NCI-H2029 (cell line): Measurements from ENCODE around the gene ARID5A.

Experiments used
- DNase-seq: peaks from one replicate; lab custom pipeline; 2025; lab: John Stamatoyannopoulos, UW

Gene ARID5A

GRCh38 chr2:96506907-96507240 is 29.7 kb upstream of the ARID5A start:
- DNase-seq = no peak

- DNase-seq = peak; percentile 51
Observed at GRCh38 chr2:96507957-96508520, 28.5 kb upstream of the ARID5A start.

GRCh38 chr2:96508521-96509113 is 27.9 kb upstream of the ARID5A start:
- DNase-seq = no peak

GRCh38 chr2:96509114-96509846 is 27.3 kb upstream of the ARID5A start:
- DNase-seq = peak; percentile 71

- DNase-seq = no peak
Observed at GRCh38 chr2:96509847-96510230, 26.7 kb upstream of the ARID5A start.

- DNase-seq = no peak
Observed at GRCh38 chr2:96510931-96511595, 25.5 kb upstream of the ARID5A start.

- DNase-seq = no peak
Observed at GRCh38 chr2:96511851-96512250, 24.7 kb upstream of the ARID5A start.

- DNase-seq = no peak
Observed at GRCh38 chr2:96512341-96512740, 24.2 kb upstream of the ARID5A start.

- no peak for DNase-seq
Observed at GRCh38 chr2:96514521-96514920, 22.0 kb upstream of the ARID5A start.

GRCh38 chr2:96517079-96517478 is 19.5 kb upstream of the ARID5A start:
- no peak for DNase-seq

GRCh38 chr2:96520231-96520630 is 16.3 kb upstream of the ARID5A start:
- no peak for DNase-seq

- DNase-seq = no peak
Observed at GRCh38 chr2:96520697-96521096, 15.9 kb upstream of the ARID5A start.

- DNase-seq = no peak
Observed at GRCh38 chr2:96521219-96521618, 15.3 kb upstream of the ARID5A start.

- no peak for DNase-seq
Observed at GRCh38 chr2:96522304-96523203, 14.0 kb upstream of the ARID5A start.

- no peak for DNase-seq
Observed at GRCh38 chr2:96523659-96524481, 12.7 kb upstream of the ARID5A start.

GRCh38 chr2:96524482-96525210 is 11.9 kb upstream of the ARID5A start:
- no peak for DNase-seq

- DNase-seq = no peak
Observed at GRCh38 chr2:96525211-96525507, 11.4 kb upstream of the ARID5A start.

GRCh38 chr2:96526101-96526591 is 10.4 kb upstream of the ARID5A start:
- DNase-seq = no peak

GRCh38 chr2:96526615-96527285 is 9.8 kb upstream of the ARID5A start:
- DNase-seq = no peak
